Astrocyte of the hippocampus (primary cell): ENCODE data around the gene NSD1.
"Not testable (repeated sequence)": the region's sequence is repeated elsewhere in the genome, so short reads cannot be mapped to it uniquely, and the experiment has no call there.

Experiments used
- DNase-seq: peaks from one replicate; pipeline ENCODE4 v3.0.0; 2011; ENCODE audit warnings: low read depth, low spot score

The NSD1 gene

GRCh38 chr5:177177847-177178437 is 44.4 kb downstream of the NSD1 start:
- not testable (repeated sequence) for DNase-seq

GRCh38 chr5:177178733-177179304 is 45.2 kb downstream of the NSD1 start:
- DNase-seq: no peak

- DNase-seq: no peak
These were observed 45.9 kb downstream of the NSD1 start for GRCh38 chr5:177179431-177179830.

GRCh38 chr5:177183142-177183541 is 49.6 kb downstream of the NSD1 start:
- DNase-seq: no peak

DNA sequence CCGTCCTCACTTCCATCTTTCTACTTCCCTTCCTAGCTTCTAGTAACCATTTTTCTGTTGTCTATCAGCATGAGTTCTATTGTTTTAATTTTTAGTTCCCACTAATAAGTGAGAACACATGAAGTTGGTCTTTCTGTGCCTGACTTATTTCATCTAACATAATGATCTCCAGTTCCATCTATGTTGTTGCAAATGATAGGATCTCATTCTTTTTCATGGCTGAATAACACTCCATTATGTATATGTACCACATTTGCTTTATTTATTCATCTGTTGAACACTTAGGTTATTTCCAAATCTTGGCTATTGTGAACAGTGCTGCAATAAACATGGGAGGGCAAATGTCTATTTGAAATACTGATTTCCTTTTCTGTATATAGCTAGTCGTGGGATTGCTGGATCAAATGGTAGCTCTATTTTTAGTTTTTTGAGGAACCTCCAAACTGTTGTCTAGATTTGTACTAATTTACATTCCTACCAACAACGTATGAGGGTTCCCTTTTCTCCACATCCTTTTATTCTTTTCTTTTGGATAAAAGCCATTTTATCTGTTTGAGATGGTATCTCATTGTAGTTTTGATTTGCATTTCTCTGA is 50.3 kb downstream of the NSD1 start:
- DNase-seq: no peak

DNA sequence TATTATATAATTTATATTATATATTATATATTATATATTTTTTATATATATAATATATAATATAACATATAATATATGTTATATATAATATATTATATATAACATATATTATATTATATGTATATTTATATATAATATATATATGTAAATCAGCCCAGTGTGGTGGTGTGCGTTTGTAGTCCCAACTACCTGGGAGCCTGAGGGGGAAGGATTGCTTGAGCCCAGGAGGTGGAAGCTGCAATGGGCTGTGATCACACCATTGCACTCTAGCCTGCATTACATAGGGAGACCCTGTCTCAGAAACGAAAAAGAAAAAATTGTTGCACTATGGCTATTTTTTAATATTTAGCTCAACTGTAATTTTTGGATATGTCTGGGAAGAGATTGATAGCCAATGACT is 52.4 kb downstream of the NSD1 start:
- DNase-seq: no peak

- no peak for DNase-seq
These were observed 53.1 kb downstream of the NSD1 start for GRCh38 chr5:177186645-177187044.

GRCh38 chr5:177188775-177189174 is 55.2 kb downstream of the NSD1 start:
- DNase-seq: no peak

- peak; percentile 22 for DNase-seq
These were observed 55.8 kb downstream of the NSD1 start for GRCh38 chr5:177189416-177189815.

- no peak for DNase-seq
These were observed 56.4 kb downstream of the NSD1 start for GRCh38 chr5:177189965-177190364.

DNA sequence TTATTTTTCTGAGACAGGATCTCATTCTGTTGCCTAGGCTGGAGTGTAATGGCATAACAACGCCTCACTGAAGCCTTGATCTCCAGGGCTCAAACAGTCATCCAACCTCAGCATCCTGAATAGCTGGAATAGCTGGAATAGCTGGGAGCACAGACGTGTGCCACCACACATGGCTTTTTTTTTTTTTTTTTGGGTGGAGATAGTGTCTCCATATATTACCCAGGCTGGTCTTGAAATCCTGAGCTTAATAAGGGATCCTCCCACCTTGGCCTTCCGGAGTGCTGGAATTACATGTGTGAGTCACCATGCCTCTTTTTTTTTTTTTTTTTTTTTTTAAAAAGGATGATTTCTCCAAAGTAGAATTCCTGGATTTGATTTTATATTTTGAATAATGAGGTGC is 60.7 kb downstream of the NSD1 start:
- DNase-seq: peak; percentile 85

DNA sequence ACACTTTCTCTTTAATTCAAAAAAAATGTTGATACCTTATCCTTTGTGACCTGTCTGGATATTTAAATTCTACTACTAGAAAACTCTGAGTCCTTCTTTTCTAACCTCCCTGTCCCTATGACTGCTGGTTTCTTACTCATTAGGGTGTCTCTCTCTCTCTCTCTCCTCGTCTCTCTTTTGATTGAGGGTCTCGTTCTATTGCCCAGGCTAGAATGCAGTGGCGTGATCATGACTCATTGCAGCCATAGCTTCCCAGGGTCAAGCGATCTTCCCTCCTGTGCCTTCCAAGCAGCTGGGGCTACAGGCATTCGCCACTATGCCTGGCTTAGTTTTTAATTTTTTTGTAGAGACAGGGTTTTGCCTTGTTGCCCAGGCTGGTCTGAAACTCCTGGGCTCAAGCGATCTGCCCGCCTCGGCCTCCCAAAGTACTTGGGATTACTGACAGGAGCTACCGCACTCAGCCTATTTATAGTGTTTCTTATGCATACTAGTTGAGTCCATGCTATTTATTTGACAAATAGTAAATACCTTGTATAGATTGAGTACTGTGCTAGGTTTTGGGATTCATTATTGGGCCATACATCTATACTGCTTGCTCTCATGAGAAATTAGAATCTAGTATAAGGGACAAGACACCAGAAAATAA is 61.9 kb downstream of the NSD1 start:
- peak; percentile 39 for DNase-seq

DNA sequence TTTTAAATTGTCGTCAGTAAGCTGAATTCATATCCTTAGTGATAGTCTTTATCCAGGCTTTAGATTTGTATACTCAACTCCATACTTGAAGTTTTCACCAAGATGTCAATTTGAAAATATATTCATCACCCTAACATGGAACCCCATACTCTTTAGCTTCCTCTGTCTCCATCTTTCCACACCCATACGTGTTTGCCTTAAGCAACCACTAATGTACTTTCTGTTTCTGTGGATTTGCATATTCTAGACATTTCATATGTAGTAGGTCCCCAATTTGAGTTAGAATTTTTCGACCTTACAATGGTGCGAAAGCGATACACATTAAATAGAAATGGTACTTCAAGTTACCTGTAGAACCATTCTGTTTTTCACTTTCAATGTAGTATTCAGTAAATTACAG is 65.2 kb downstream of the NSD1 start:
- no peak for DNase-seq

- no peak for DNase-seq
These were observed 70.7 kb downstream of the NSD1 start for GRCh38 chr5:177204281-177204680.

GRCh38 chr5:177209610-177210009 is 76.0 kb downstream of the NSD1 start:
- no peak for DNase-seq

GRCh38 chr5:177212242-177212641 is 78.7 kb downstream of the NSD1 start:
- DNase-seq: no peak

DNA sequence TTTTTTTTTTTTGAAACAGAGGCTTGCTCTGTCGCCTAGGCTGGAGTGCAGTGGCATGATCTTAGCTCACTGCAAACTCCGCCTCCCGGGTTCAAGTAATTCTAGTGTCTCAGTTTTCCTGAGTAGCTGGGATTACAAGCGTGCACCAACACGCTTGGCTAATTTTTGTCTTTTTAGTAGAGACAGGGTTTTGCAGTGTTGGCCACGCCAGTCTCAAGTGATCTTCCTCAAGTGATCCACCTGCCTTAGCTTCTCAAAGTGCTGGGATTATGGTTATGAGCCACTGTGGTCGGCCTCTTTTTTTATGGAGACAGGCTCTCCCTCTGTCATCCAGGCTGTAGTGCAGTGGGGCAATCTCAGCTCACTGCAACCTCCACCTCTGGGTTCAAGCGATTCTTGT is 87.0 kb downstream of the NSD1 start:
- no peak for DNase-seq

DNA sequence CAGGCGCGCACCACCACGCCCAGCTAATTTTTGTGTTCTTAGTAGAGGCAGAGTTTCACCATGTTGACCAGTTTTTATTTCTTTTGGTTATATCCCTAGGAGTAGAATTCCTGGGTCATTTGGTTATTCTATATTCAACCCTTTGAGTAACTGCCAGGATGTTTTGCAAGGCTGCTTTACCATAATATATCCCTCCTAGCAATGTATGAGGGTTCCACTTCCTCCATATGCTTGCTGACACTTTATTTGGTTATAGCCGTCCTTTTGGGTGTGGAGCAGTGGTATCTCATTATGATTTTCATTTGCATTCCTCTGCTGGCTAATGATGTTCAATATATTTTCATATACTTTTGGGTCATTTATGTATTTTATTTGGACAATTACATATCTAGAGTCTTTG is 88.7 kb downstream of the NSD1 start:
- no peak for DNase-seq

- DNase-seq: no peak
These were observed 92.2 kb downstream of the NSD1 start for GRCh38 chr5:177225798-177226197.

- no peak for DNase-seq
These were observed 93.3 kb downstream of the NSD1 start for GRCh38 chr5:177226860-177227259.

- no peak for DNase-seq
These were observed 95.2 kb downstream of the NSD1 start for GRCh38 chr5:177228751-177229150.

GRCh38 chr5:177230660-177231059 is 97.1 kb downstream of the NSD1 start:
- no peak for DNase-seq
